Glomerular endothelial cell (primary cell): ENCODE measurements around the gene TMPRSS7. TPM values are rescaled to one million over a fixed set of nuclear protein-coding genes. Genes with fewer than 3 reads are reported as not detected.

ENCODE experiments used
- DNase-seq: peaks from one replicate; pipeline ENCODE4 v3.0.0-alpha.2; 2011; ENCODE audit warnings: low read depth, low spot score; ENCODE audit errors: extremely low read depth
- total RNA-seq: library from RNA; depleted of rRNA; stranded (reverse); fragments of >200 nt; gene quantifications from 2 replicates; pipeline ENCODE4 v1.2.3, GENCODE V29; 2015

The TMPRSS7 gene
- total RNA-seq, 1 donor from 2014 or later: not detected

DNA sequence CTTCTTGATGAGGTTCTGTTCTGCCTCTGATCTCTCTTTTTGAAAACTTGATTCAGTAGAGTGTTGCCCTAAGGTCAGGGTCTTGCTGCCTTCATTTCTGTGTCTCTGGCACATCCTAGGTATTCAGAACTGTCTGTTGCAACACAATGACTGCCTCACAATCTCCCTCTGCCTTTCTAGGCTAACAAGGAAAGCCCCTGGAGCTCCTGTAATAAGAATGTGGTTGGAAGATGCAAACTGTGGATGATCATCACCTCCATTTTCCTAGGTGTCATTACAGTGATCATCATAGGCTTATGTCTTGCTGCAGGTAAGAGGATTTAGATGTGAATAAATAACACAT is 58.6 kb downstream of the TMPRSS7 start:
- no peak for DNase-seq

- no peak for DNase-seq
These were observed 61.2 kb downstream of the TMPRSS7 start for GRCh38 chr3:112095731-112096130.

DNA sequence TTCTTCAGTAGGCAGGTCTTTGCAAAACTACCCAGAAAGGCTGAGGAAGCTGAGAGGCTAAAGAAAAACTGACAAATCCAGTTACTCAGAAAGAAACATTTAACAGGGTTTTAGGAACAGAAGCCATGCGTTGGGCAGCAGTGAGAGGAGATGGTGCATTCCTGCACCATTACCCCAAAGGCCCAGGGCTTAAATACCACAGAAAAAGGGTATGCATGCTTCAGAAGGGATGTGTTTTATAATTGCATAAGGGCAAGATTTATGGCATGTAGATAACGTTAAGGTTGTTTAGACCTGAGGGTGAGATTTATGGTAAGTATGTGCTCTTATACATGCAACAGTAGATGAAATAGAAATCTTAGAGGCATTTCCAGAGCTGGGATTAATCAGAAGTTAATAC is 61.6 kb downstream of the TMPRSS7 start:
- no peak for DNase-seq

GRCh38 chr3:112097378-112097777 is 62.8 kb downstream of the TMPRSS7 start:
- peak; percentile 99 for DNase-seq

DNA sequence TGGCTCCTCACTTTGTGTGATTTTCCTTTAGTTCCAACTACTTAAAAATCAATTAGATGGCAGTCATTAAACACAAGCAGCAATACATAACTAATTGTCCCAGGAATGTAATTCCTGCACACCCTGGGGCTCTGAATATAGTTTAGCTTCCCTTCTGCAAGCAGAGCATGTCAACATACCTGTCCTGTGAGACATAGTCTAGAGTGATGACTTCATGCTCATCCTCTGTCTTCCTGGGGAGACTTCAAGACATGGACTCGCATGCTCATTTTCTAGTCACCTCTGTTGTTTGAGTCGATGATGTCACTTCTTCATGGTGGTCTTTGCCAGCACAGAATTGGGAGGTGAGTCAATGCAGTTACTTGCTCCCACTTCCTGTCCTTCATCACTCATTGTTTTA is 67.4 kb downstream of the TMPRSS7 start:
- no peak for DNase-seq

DNA sequence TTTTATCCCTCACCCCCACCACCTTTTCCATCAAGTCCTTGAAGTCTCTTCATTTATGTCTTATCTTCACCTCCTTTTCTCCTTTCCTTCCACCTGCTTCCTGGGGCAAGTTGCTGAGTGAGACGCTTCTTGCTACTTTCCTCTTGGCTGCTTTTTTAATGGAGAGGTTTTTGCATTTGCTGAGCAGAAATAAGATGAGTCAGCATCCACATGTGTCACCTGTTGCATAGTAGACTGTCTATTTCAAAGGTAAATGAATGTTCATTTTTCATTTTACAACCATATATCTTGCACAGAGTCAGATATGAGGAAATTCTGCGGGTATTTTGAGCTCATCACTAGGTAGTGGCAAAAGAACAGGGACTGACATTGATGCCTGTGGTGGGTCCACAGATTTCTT is 70.2 kb downstream of the TMPRSS7 start:
- DNase-seq: no peak

DNA sequence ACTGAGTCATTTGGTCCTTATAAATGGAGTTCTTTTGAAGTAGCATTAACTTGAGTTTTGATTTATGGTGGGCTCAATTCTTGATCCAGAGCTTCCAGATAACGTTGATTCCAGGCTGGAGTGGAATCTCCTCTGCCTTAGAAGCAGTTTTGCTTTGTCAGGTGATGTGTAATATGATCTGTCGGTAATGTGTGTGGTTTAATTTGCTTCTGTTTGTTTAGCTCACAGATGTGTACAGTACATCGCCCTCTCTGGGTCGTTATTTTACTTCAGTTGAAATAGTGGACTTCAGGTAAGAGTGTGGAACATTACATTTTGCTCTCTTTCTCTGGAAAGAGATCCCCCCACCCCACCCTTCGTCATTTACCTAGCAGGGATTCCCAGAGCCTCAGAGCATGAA is 74.8 kb downstream of the TMPRSS7 start:
- DNase-seq: no peak

GRCh38 chr3:112111785-112112402 is 77.4 kb downstream of the TMPRSS7 start:
- peak; percentile 39 for DNase-seq

DNA sequence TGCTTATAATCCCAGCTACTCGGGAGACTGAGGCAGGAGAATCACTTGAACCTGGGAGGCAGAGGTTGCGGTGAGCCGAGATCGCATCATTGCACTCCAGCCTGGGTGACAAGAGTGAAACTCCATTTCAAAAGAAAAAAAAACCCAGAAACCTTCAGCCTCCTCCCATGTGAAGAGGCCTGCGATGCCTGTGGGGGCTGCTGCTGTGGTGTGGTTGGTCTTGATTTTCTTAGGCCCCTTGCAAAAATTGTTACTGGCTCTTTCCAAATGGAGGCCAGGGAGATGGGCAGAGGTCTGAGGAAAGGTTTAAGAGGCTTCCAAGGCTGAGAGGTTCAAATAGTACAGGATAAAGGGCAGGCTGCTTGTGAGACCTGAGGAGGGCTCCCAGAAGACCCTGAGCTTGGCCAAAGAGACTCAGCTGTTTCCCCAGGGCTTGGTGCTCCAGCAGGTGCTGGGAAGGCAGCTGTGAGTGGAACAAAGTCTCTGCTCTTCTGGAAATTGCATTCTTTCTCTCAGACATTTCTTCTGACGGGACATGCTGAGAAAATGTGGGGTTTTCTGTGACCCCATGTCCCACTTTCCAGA is 80.1 kb downstream of the TMPRSS7 start:
- no peak for DNase-seq

DNA sequence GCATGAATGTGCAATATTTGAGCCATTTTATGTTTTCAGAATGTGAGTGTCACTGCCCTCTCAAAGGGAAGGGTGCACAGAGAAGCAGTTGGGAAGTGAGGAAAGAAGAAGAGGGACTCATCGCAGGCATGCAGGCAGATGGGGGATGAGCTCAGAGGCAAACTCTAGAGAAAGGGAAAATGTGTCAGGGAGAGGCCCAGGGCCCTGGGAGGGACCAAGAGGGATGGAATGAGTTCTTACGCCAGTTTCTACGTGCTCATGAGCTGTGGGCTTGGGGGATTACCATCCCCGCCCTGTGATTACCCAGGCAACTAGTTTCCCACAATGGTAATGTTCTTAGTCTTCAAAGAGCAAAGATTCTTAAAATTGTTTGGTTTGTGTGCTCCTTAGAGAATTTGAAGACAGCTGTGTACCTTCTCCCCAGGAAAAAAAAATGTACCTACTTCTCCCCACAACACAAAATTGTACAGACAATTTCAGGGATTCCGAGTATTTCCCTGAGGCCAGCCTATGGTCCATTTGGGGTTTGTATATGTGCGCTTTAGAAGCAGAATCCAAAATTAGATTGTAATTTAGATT is 80.7 kb downstream of the TMPRSS7 start:
- DNase-seq: no peak

DNA sequence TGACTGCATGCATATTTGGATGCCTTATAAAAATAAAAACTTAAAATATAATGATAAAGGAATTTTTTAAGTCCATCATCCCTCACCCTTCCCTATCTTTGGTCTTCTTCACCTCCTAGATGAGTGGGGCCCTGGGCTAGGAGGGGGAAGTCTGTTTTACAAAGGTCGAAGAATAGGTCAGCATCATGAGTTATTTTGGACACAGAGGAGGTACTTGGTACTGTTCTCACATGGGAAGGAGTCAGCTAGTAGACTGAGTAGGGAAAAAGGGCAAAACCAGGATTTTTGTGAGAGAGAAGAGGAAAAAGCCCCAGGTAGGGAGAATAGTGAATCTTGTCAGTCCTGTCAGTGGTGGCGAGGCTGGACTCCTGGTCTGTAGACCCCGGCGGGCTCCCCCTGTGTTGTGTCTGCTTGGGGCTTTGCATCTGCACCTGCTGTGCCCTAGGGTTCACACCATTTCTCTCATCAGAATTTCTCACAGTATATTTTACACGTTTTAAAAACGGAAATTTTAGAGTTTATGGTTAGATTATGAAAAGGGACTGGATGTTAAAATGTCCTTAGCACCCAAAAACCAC is 81.4 kb downstream of the TMPRSS7 start:
- DNase-seq: no peak

GRCh38 chr3:112116748-112117186 is 82.2 kb downstream of the TMPRSS7 start:
- no peak for DNase-seq

- no peak for DNase-seq
These were observed 82.9 kb downstream of the TMPRSS7 start for GRCh38 chr3:112117415-112117814.

DNA sequence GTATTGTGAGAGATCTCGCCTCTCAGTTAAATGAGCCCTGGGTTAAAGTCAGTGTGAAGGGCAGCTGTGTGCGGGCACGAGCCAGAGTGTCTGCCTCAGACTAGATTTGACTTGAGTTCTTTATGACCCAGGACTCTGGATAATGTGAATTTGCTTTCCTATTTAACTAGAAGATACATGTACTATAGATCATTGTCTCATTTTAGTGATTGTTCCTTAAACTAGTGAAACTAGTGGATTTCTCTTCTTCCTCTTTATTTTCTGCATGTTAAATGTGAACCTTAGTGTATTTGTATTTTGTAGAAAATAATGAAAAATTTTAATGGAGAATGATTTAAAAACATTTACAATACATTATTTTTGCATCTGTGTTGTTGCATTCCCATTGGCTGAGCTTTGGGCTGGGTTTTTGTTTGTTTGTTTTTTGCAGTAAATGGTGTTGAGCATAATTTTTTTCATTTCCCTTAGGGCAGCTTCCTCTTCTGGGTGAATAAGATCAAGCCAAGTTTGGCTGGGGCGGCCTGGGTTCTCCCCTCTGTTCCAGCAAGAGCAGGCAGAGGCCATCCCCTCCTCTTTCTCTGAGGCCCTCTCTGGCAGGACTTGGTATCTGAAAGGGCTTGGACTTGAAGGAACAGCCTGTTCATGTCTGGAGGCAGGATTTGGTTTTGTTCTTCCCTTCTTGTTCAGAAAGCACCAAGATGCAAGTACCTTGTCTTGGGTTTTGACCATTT is 83.5 kb downstream of the TMPRSS7 start:
- no peak for DNase-seq

GRCh38 chr3:112119962-112120836 is 85.7 kb downstream of the TMPRSS7 start:
- DNase-seq: no peak

- no peak for DNase-seq
These were observed 87.3 kb downstream of the TMPRSS7 start for GRCh38 chr3:112121577-112122547.

- DNase-seq: no peak
These were observed 88.3 kb downstream of the TMPRSS7 start for GRCh38 chr3:112122870-112123269.

- DNase-seq: no peak
These were observed 89.0 kb downstream of the TMPRSS7 start for GRCh38 chr3:112123548-112123947.

GRCh38 chr3:112124907-112125607 is 90.5 kb downstream of the TMPRSS7 start:
- DNase-seq: no peak
